Erythroblast (primary cell): ENCODE data around the gene GPR137B.

Experiments used
- GATA1 ChIP-seq: IDR thresholded peaks from 2 replicates; pipeline ENCODE4 v1.6.1; 2011; ENCODE audit warnings: low read depth, mild to moderate bottlenecking, control low read depth, low read length, moderate library complexity
- POLR2A ChIP-seq: IDR thresholded peaks from 2 replicates; pipeline ENCODE4 v1.6.1; 2011; ENCODE audit warnings: mild to moderate bottlenecking, low read length

- TF ChIP-seq POLR2A: no peak
- TF ChIP-seq GATA1: no peak
Measured at GRCh38 chr1:236151739-236152424, 9.5 kb downstream of the GPR137B start.
